Panc1 (cell line): ENCODE measurements around the gene IFRD1. TPM values are rescaled to one million over a fixed set of nuclear protein-coding genes. Genes with fewer than 3 reads are reported as not detected.

Experiments
- ATAC-seq: fragments of 200-7000 bp; cut with Tn5 transposase; 2 replicates; pipeline ENCODE4 v1.9.1; 2020; ENCODE audit warnings: mild to moderate bottlenecking, moderate library complexity
- BruUV-seq: library from RNA; stranded (reverse); fragments of 400-500 nt; replicated peaks from 2 replicates; lab custom pipeline; 2021; lab: Mats Ljungman, UMichigan
- CTCF ChIA-PET: fragments of 300-600 bp; sonication (Branson Sonifier 250); formaldehyde crosslinking; loops from one replicate; lab custom pipeline; 2022; ENCODE audit warnings: antibody characterized with exemption; lab: Charles Lee
- POLR2A ChIA-PET: fragments of 300-600 bp; sonication (Branson Sonifier 250); formaldehyde crosslinking; loops from one replicate; lab custom pipeline; 2022; ENCODE audit warnings: antibody characterized with exemption; lab: Charles Lee
- DNase-seq: peaks from one replicate; pipeline ENCODE4 v3.0.0-alpha.2; 2010; ENCODE audit warnings: low read depth, low spot score
- H3K27ac ChIP-seq: 2 replicates; pipeline ENCODE4 v1.5.1; 2011; ENCODE audit warnings: mild to moderate bottlenecking, low read length, inconsistent platforms
- H3K27me3 ChIP-seq: fragments of 200-500 bp; sonication (Bioruptor generic); 2 replicates; pipeline ENCODE4 v1.6.0; 2014; ENCODE audit warnings: low read length, inconsistent platforms; ENCODE audit not compliant: control insufficient read depth, insufficient read depth
- H3K36me3 ChIP-seq: fragments of 200-500 bp; sonication (Bioruptor generic); 2 replicates; pipeline ENCODE4 v1.5.1; 2014; ENCODE audit warnings: inconsistent platforms, mild to moderate bottlenecking, low read length, moderate library complexity; ENCODE audit not compliant: control insufficient read depth, insufficient read depth
- H3K4me1 ChIP-seq: 2 replicates; pipeline ENCODE4 v1.5.1; 2011; ENCODE audit warnings: inconsistent platforms, mild to moderate bottlenecking, low read length, moderate library complexity; ENCODE audit not compliant: control insufficient read depth, insufficient read depth
- H3K4me3 ChIP-seq, 2 experiments: 2 replicates each; pipeline ENCODE4 v1.5.1; 2011 to 2012; ENCODE audit warnings: low read depth in 2 of 2, low read length in 2 of 2, mild to moderate bottlenecking in 2 of 2, inconsistent platforms in 1 of 2, moderate library complexity in 1 of 2
- H3K9me3 ChIP-seq: fragments of 200-500 bp; sonication (Bioruptor generic); 2 replicates; pipeline ENCODE4 v1.5.1; 2014; ENCODE audit warnings: low read depth, mild to moderate bottlenecking, inconsistent platforms, low read length, moderate library complexity; ENCODE audit not compliant: control insufficient read depth, insufficient read depth
- CTCF ChIP-seq: fragments of 450-650 bp; IDR thresholded peaks from 2 replicates; pipeline ENCODE4 v1.5.1; 2017; ENCODE audit warnings: mild to moderate bottlenecking
- POLR2AphosphoS5 ChIP-seq: IDR thresholded peaks from 2 replicates; pipeline ENCODE4 v1.6.1; 2012; ENCODE audit warnings: mild to moderate bottlenecking, low read depth, low read length, moderate library complexity
- REST ChIP-seq, 2 experiments: IDR thresholded peaks; 2 replicates each; pipeline ENCODE4 v1.6.1; 2011 to 2012; ENCODE audit warnings: low read depth in 2 of 2, control low read depth in 1 of 2, low read length in 1 of 2, mild to moderate bottlenecking in 1 of 2, moderate library complexity in 1 of 2; ENCODE audit not compliant: insufficient read depth in 1 of 2
- SIN3A ChIP-seq: IDR thresholded peaks from 2 replicates; pipeline ENCODE4 v1.6.1; 2012; ENCODE audit warnings: low read depth, mild to moderate bottlenecking, low read length, moderate library complexity, borderline replicate concordance; ENCODE audit not compliant: insufficient read depth
- TCF7L2 ChIP-seq: IDR thresholded peaks from 2 replicates; pipeline ENCODE4 v1.6.1; 2011; ENCODE audit warnings: mild to moderate bottlenecking, low read depth, low read length, inconsistent platforms
- in situ Hi-C: cut with HindIII; loops from 2 replicates; pipeline ENCODE4 v1.10.0; 2016; ENCODE audit warnings: low sequenced_read_pairs, low pct_unique_long_range_greater_than_20kb
- intact Hi-C: fragments of 100-400 bp; cut with micrococcal nuclease; formaldehyde crosslinking; loops from one replicate; pipeline ENCODE4 v1.10.0; 2022; ENCODE audit not compliant: unreplicated experiment
- total RNA-seq: library from RNA; stranded (reverse); gene quantifications from one replicate; pipeline ENCODE4 v1.2.1, GENCODE V29; 2021; ENCODE audit not compliant: unreplicated experiment

Gene IFRD1
- total RNA-seq, 1 experiment from 2014 or later = 54.3 TPM

- peaks cover 4% of the 10 kb centered on the region; the same call in 1 of the 2 replicates for H3K27me3 ChIP-seq
- H3K27ac ChIP-seq = no peak overlapping the region
- ATAC-seq (no peak), DNase-seq (no peak)
- CTCF ChIA-PET = no interaction called here
- TF ChIP-seq REST (IDR thresholded peaks at IDR 0.05; ENCODE audit: insufficient read depth in 1 of 2, low read depth in 2 of 2, low read length in 1 of 2) = no peak
- no peak for TF ChIP-seq TCF7L2
- TF ChIP-seq SIN3A = no peak
- no peak for TF ChIP-seq CTCF
- no peak for TF ChIP-seq POLR2AphosphoS5
- intact Hi-C loops (loop anchor here (5.0 kb wide), 1 partner anchor 752 kb away; no protein-coding TSS in a partner anchor), in situ Hi-C loops (no loop called here)
- H3K4me1 ChIP-seq = peaks cover 3% of the 10 kb centered on the region; the same call in 1 of the 2 replicates
- BruUV-seq = no TSS peak
- no peaks in the 10 kb centered on the region for H3K36me3 ChIP-seq
- no peak overlapping the region for H3K4me3 ChIP-seq
- H3K9me3 ChIP-seq = no peaks in the 10 kb centered on the region
- POLR2A ChIA-PET = no interaction called here
Observed at GRCh38 chr7:112494656-112495055, 44.4 kb downstream of the IFRD1 start.

GRCh38 chr7:112495156-112495788 is 45.0 kb downstream of the IFRD1 start:
- ChIA-PET CTCF (no interaction called here), POLR2A (no interaction called here)
- Histone ChIP-seq H3K27me3 (peaks cover 6% of the 10 kb centered on the region; the same call in 1 of the 2 replicates), H3K36me3 (no peaks in the 10 kb centered on the region), H3K4me3 (no peak overlapping the region), H3K27ac (no peak overlapping the region), H3K4me1 (peaks cover 3% of the 10 kb centered on the region; the same call in 1 of the 2 replicates), H3K9me3 (no peaks in the 10 kb centered on the region)
- in situ Hi-C loops = no loop called here
- no TSS peak for BruUV-seq
- ATAC-seq (no peak), DNase-seq (no peak)
- intact Hi-C loops = loop anchor here (5.0 kb wide), 1 partner anchor 753 kb away; no protein-coding TSS in a partner anchor
- no peak for TF ChIP-seq CTCF
